GM18870 (cell line): ENCODE measurements around the gene CAND2.

Experiments used
- ATAC-seq: cut with Tn5 transposase; IDR thresholded peaks from one replicate; pipeline ENCODE4 v1.9.1; 2021; ENCODE audit warnings: moderate library complexity; ENCODE audit not compliant: unreplicated experiment

The CAND2 gene

GRCh38 chr3:12799525-12800440 is 3.3 kb downstream of the CAND2 start:
- no peak for ATAC-seq

GRCh38 chr3:12803371-12803770 is 6.9 kb downstream of the CAND2 start:
- ATAC-seq, result no peak

- ATAC-seq, result no peak
Measured at GRCh38 chr3:12807066-12807465, 10.6 kb downstream of the CAND2 start.

- ATAC-seq, result no peak
Measured at GRCh38 chr3:12807601-12808359, 11.3 kb downstream of the CAND2 start.

GRCh38 chr3:12808587-12808986 is 12.1 kb downstream of the CAND2 start:
- ATAC-seq, result no peak

- no peak for ATAC-seq
Measured at GRCh38 chr3:12809001-12809400, 12.5 kb downstream of the CAND2 start.

GRCh38 chr3:12809435-12809834 is 13.0 kb downstream of the CAND2 start:
- ATAC-seq, result no peak

- peak; percentile 92 for ATAC-seq
Measured at GRCh38 chr3:12810013-12810780, 13.7 kb downstream of the CAND2 start.

GRCh38 chr3:12810961-12811360 is 14.5 kb downstream of the CAND2 start:
- no peak for ATAC-seq

GRCh38 chr3:12812812-12813211 is 16.3 kb downstream of the CAND2 start:
- no peak for ATAC-seq

GRCh38 chr3:12813967-12814366 is 17.5 kb downstream of the CAND2 start:
- ATAC-seq, result no peak

GRCh38 chr3:12815078-12815477 is 18.6 kb downstream of the CAND2 start:
- no peak for ATAC-seq

- no peak for ATAC-seq
Measured at GRCh38 chr3:12815719-12816118, 19.2 kb downstream of the CAND2 start.

- no peak for ATAC-seq
Measured at GRCh38 chr3:12816521-12817342, 20.3 kb downstream of the CAND2 start.

- no peak for ATAC-seq
Measured at GRCh38 chr3:12817343-12817710, 20.8 kb downstream of the CAND2 start.

GRCh38 chr3:12818273-12818672 is 21.8 kb downstream of the CAND2 start:
- no peak for ATAC-seq

GRCh38 chr3:12818773-12819172 is 22.3 kb downstream of the CAND2 start:
- no peak for ATAC-seq

GRCh38 chr3:12822725-12823373 is 26.4 kb downstream of the CAND2 start:
- no peak for ATAC-seq

- ATAC-seq, result no peak
Measured at GRCh38 chr3:12824299-12824698, 27.8 kb downstream of the CAND2 start.

GRCh38 chr3:12825156-12825555 is 28.7 kb downstream of the CAND2 start:
- no peak for ATAC-seq
